Esophagus muscularis mucosa (tissue), 4 donors: Measurements from ENCODE around the gene TBC1D14. TPM values are rescaled to one million over a fixed set of nuclear protein-coding genes. Genes with fewer than 3 reads are reported as not detected.

Experiments used
- DNase-seq: peaks from one replicate; pipeline ENCODE4 v3.0.0-alpha.2; 2017; ENCODE audit errors: extremely low spot score
- H3K27ac ChIP-seq, 4 donors: fragments of 200-600 bp; sonication (generic); replicated peaks in 1 of 4; 1 replicate in 3 of 4; 2 replicates in 1 of 4; pipeline ENCODE4 v1.5.1; 2016 to 2019; ENCODE audit warnings: mild to moderate bottlenecking in 1 of 4
- H3K27me3 ChIP-seq, 4 donors: fragments of 200-600 bp; sonication (generic); one replicate each; pipeline versions ENCODE4 v1.5.1 to v1.6.0; 2016 to 2019
- H3K36me3 ChIP-seq, 4 donors: fragments of 200-600 bp; sonication (generic); one replicate each; pipeline ENCODE4 v1.5.1; 2016 to 2019
- H3K4me1 ChIP-seq, 4 donors: fragments of 200-600 bp; sonication (generic); one replicate each; pipeline ENCODE4 v1.5.1; 2016 to 2019
- H3K4me3 ChIP-seq, 4 donors: fragments of 200-600 bp; sonication (generic); 1 replicate in 2 of 4; 2 replicates in 2 of 4; pipeline ENCODE4 v1.5.1; 2016 to 2019; ENCODE audit warnings: mild to moderate bottlenecking in 4 of 4, moderate library complexity in 1 of 4
- H3K9me3 ChIP-seq, 4 donors: fragments of 200-600 bp; sonication (generic); 1 replicate in 3 of 4; 2 replicates in 1 of 4; pipeline ENCODE4 v1.5.1; 2016 to 2019
- EP300 ChIP-seq: sonication (generic); formaldehyde crosslinking; IDR thresholded peaks from one replicate; pipeline ENCODE4 v1.6.1; 2017; ENCODE audit warnings: antibody characterized with exemption
- POLR2A ChIP-seq: fragments of 450-650 bp; IDR thresholded peaks from one replicate; pipeline ENCODE4 v1.6.1; 2017; ENCODE audit warnings: antibody characterized with exemption, moderate library complexity, mild to moderate bottlenecking, low read depth
- POLR2AphosphoS5 ChIP-seq, 2 donors: sonication (generic); formaldehyde crosslinking; IDR thresholded peaks; one replicate each; pipeline ENCODE4 v1.6.1; 2017; ENCODE audit warnings: antibody characterized with exemption in 2 of 2
- WGBS: methylation state at CpG from one replicate; pipeline ENCODE4 v1.1.5; 2018; 5-methylcytosine and 5-hydroxymethylcytosine counted together
- intact Hi-C: fragments of 100-400 bp; cut with DNase I; formaldehyde crosslinking; loops from one replicate; pipeline ENCODE4 v1.15.1; 2023
- total RNA-seq, 4 donors: library from RNA; depleted of rRNA; stranded (reverse); fragments of >200 nt; gene quantifications; one replicate each; pipeline versions ENCODE4 v1.1.0 to v1.2.1, GENCODE V29; 2016
- TF ChIP-seq, protein P1 (sequence below), 3 experiments: fragments of 200-600 bp in 2 of 3; fragments of 450-650 bp in 1 of 3; sonication (generic) in 2 of 3; IDR thresholded peaks; one replicate each; pipeline ENCODE4 v1.5.1; 2017 to 2019; ENCODE audit warnings: antibody characterized with exemption in 3 of 3, mild to moderate bottlenecking in 2 of 3, moderate library complexity in 1 of 3

Gene TBC1D14
- total RNA-seq, 4 donors from 2014 or later: 37.0 to 49.4 (median 44.2) TPM

DNA sequence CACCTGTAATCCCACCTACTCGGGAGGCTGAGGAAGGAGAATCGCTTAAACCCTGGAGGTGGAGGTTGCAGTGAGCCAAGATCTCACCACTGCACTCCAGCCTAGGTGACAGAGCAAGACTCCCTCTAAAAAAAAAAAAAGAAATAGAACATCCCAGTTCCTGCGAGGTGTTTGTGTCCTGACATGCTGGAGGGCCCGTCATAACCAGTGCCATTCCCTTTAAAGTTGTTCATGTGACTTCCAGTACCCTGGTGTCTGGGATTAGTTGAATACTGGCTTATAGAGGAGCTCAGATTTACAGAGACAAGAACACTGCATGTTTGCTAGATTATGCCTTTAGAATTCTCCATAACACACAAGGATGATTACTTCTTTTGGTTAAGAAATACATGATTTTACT, 95.9 kb downstream of the TBC1D14 start:
- Histone ChIP-seq H3K4me3 (no peak overlapping the region), H3K27me3 (no peaks in the 10 kb centered on the region), H3K36me3 (peaks cover 38 to 98% (median 92%) of the 10 kb centered on the region in 4 donors), H3K9me3 (no peaks in the 10 kb centered on the region), H3K4me1 (peaks cover 0 to 8% (median 0%) of the 10 kb centered on the region in 4 donors), H3K27ac (no peak overlapping the region)
- TF ChIP-seq POLR2A: no peak
- TF ChIP-seq, protein P1, sequence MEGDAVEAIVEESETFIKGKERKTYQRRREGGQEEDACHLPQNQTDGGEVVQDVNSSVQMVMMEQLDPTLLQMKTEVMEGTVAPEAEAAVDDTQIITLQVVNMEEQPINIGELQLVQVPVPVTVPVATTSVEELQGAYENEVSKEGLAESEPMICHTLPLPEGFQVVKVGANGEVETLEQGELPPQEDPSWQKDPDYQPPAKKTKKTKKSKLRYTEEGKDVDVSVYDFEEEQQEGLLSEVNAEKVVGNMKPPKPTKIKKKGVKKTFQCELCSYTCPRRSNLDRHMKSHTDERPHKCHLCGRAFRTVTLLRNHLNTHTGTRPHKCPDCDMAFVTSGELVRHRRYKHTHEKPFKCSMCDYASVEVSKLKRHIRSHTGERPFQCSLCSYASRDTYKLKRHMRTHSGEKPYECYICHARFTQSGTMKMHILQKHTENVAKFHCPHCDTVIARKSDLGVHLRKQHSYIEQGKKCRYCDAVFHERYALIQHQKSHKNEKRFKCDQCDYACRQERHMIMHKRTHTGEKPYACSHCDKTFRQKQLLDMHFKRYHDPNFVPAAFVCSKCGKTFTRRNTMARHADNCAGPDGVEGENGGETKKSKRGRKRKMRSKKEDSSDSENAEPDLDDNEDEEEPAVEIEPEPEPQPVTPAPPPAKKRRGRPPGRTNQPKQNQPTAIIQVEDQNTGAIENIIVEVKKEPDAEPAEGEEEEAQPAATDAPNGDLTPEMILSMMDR (IDR thresholded peaks at IDR 0.05): no peak
- no peak for TF ChIP-seq POLR2AphosphoS5 (IDR thresholded peaks at IDR 0.05)
- no peak for TF ChIP-seq EP300
- intact Hi-C loops: no loop called here
- DNase-seq: no peak
- WGBS: 92% methylated on average over 4 of the region's 4 CpGs

DNA sequence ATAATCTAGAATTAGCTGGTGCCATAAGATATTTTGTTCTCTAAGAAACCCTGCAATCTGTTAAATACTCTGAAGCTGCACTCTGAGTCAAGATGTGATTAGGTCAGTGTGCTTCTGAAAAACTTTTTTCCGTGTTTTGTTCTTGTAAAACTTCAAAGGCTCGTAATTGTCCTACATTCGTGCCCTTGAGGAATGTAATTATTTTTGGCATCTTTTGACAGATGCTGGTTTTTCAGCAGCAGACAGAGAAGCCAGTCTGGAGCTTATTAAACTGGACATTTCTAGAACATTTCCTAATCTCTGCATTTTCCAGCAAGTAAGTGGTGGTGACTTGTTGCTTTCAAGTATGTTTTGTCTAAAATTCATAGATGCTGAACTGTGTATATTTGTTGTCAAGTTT, 96.8 kb downstream of the TBC1D14 start:
- no peaks in the 10 kb centered on the region for H3K27me3 ChIP-seq
- no peak for DNase-seq
- H3K4me3 ChIP-seq: no peak overlapping the region
- no peaks in the 10 kb centered on the region for H3K9me3 ChIP-seq
- TF ChIP-seq POLR2AphosphoS5 (IDR thresholded peaks at IDR 0.05) (no peak), EP300 (no peak), POLR2A (no peak)
- TF ChIP-seq, protein P1 (IDR thresholded peaks at IDR 0.05): no peak
- H3K4me1 ChIP-seq: peaks cover 0 to 8% (median 0%) of the 10 kb centered on the region in 4 donors
- WGBS: 74% methylated on average over 3 of the region's 3 CpGs
- no peak overlapping the region for H3K27ac ChIP-seq
- intact Hi-C loops: no loop called here
- H3K36me3 ChIP-seq: peaks cover 38 to 98% (median 92%) of the 10 kb centered on the region in 4 donors

DNA sequence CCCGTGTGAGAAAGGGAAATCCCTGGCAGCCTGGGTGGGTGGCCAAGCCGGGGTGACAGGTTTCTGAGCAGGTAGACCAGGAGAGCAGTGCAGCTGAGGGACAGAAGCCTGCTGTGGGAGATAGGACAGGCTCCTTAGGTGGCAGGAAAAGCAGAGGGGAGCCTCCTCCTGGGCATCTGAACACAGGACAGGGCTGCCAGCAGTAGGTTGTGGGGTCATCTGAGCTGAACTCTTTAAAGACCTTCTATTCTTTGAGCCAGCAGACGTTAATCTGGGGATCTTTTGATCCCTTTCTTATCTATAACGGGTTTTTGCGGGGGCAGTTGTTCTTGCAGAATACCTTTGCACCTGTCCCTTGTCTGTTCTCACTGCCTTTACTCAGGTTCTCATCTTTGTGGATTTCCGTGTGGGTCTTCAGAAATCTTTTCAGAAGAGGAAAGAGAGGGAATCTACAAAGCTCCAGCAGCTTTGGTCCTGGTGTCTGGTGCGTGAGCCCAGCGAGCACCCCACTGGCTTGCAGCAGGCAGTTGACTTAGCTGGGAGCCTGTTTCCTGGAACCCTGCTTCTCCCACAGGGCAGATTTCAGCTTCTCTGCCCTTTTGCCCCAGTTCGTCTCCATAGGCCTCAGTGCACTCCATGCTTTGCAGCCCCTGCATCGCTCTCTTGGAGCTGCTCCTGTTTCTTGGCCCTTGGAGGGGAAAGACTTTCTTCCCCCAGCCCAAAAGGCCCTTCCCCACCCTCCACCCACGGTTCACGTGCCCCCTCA, 97.7 kb downstream of the TBC1D14 start:
- intact Hi-C loops: no loop called here
- Histone ChIP-seq H3K9me3 (no peaks in the 10 kb centered on the region), H3K36me3 (peaks cover 40 to 98% (median 93%) of the 10 kb centered on the region in 4 donors), H3K4me1 (peaks cover 0 to 8% (median 0%) of the 10 kb centered on the region in 4 donors), H3K4me3 (no peak overlapping the region), H3K27ac (no peak overlapping the region), H3K27me3 (no peaks in the 10 kb centered on the region)
- no peak for TF ChIP-seq EP300
- no peak for TF ChIP-seq POLR2A
- TF ChIP-seq POLR2AphosphoS5 (IDR thresholded peaks at IDR 0.05): no peak
- TF ChIP-seq, protein P1 (IDR thresholded peaks at IDR 0.05): no peak
- DNase-seq: no peak
- 92% methylated on average over 11 of the region's 12 CpGs for WGBS

DNA sequence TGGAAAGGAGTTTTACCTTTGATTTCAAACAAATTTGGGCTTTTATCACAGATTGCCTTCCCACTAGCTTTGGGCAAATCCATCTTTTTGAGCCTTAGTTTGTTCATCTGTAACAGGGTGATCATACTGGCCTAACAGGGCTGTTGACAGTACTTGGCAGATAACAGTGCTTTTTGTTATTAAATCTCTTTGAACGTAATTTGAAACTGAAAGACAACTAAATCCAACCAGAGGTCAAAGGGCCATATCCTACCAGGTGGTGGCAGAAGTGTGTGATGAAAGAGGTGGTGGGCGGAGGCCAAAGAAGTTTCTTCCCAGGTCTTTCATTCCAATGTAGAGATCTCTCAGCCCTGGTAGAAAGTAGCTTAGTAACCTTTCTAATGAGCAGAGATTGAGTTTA, 98.3 kb downstream of the TBC1D14 start:
- no peak for DNase-seq
- intact Hi-C loops: no loop called here
- no peaks in the 10 kb centered on the region for H3K27me3 ChIP-seq
- no peak overlapping the region for H3K27ac ChIP-seq
- H3K9me3 ChIP-seq: no peaks in the 10 kb centered on the region
- H3K36me3 ChIP-seq: peaks cover 40 to 97% (median 93%) of the 10 kb centered on the region in 4 donors
- TF ChIP-seq POLR2AphosphoS5 (IDR thresholded peaks at IDR 0.05) (no peak), EP300 (no peak)
- 73% methylated on average over 2 of the region's 2 CpGs for whole genome bisulfite sequencing
- H3K4me3 ChIP-seq: no peak overlapping the region
- H3K4me1 ChIP-seq: peaks cover 0 to 8% (median 0%) of the 10 kb centered on the region in 4 donors

DNA sequence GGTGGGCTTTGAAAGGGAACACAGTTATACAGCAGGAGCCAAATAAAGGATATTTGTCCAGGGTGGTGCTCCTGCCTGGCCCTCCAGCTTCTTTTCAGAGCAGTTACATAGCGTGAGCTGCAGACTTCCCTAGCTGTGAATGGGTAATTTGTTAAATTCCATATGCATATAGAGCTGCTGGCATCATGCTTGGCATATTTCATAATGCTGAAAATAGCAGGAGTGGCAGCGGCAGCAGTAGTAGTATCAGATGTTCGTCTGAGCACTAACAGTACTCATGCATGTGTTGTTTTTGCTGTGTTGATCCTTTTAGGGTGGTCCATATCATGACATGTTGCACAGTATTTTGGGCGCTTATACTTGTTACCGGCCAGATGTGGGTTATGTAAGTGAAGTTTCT, 99.9 kb downstream of the TBC1D14 start:
- Histone ChIP-seq H3K4me1 (peaks cover 0 to 8% (median 0%) of the 10 kb centered on the region in 4 donors), H3K27ac (no peak overlapping the region), H3K4me3 (no peak overlapping the region), H3K36me3 (peaks cover 45 to 97% (median 93%) of the 10 kb centered on the region in 4 donors), H3K9me3 (no peaks in the 10 kb centered on the region), H3K27me3 (no peaks in the 10 kb centered on the region)
- no peak for TF ChIP-seq POLR2AphosphoS5 (IDR thresholded peaks at IDR 0.05)
- no peak for TF ChIP-seq EP300
- TF ChIP-seq, protein P1 (IDR thresholded peaks at IDR 0.05): no peak
- TF ChIP-seq POLR2A: no peak
- WGBS: 94% methylated on average over 5 of the region's 5 CpGs
- no peak for DNase-seq
- intact Hi-C loops: no loop called here
